NCI-H1092 (cell line): ENCODE data around the gene MAGI2.
A peak's percentile ranks its signal among the peaks of the same experiment; 100 is the strongest.

Experiments
- DNase-seq: peaks from one replicate; lab custom pipeline; 2025; lab: John Stamatoyannopoulos, UW

The MAGI2 gene

DNA sequence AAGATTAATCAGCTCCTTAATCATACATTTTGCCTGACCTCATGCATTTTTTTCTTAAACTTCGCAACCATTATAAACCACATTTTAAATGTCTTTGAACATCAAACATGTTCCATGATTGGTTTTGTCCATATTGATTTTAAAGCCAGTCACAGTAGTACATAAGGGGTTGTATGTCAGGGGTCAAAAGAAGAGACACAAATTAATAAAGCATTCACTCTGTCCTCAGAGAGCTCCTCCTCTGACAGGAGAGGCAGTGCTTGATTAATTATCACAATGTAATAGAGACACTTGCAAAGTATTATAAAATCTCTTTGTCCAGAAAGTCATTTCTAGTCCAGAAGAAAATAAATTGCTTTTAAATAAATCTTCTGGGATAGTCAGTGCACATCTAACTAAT, 195.5 kb downstream of the MAGI2 start:
- no peak for DNase-seq

DNA sequence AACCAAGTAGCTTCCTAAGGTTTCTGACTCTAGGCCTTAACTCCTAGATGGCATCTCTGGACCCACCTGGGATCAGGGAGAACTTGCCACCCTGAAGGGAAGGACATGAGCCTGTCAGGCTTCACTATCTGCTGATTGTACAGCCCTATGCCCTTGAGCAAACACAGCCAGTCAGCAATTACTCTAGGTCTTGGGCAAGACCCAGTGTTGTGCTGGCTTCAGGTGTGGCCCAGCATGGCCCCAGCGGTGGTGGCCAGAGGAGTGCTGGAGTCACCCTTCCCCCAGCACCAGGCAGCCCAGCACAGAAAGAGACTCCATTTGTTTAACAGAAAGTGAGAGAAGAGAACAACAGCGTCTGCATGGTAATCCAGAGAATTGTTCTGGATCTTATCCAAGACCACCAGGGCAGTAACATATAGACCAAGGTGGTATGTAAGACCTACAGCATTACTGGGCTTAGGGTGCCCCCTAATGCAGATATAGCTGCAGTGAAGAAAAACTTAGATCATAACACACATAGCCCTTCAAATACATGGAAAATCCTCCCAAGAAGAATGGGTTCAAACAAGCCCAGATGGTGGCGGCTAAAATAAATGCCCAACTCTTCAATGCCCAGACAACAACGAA, 207.7 kb downstream of the MAGI2 start:
- DNase-seq: no peak

DNA sequence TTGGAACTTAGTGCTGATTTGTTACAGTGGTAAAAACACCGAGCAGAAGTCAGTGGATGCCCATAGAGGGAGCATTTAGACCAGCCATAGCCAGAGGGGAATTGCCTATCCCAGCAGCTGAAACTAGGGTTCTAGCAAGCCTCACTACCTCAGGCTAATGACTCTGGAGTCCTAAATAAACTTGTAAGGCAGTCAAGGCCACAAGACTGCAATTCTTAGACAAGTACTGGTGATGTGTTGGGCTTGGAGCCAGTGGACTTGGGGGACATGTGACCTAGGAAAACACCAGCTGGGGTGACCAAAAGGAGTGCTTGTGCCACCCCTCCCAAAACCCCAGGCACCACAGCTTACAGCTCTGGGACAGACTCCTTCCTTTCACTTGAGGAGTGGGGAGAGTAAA, 209.0 kb downstream of the MAGI2 start:
- DNase-seq: no peak

DNA sequence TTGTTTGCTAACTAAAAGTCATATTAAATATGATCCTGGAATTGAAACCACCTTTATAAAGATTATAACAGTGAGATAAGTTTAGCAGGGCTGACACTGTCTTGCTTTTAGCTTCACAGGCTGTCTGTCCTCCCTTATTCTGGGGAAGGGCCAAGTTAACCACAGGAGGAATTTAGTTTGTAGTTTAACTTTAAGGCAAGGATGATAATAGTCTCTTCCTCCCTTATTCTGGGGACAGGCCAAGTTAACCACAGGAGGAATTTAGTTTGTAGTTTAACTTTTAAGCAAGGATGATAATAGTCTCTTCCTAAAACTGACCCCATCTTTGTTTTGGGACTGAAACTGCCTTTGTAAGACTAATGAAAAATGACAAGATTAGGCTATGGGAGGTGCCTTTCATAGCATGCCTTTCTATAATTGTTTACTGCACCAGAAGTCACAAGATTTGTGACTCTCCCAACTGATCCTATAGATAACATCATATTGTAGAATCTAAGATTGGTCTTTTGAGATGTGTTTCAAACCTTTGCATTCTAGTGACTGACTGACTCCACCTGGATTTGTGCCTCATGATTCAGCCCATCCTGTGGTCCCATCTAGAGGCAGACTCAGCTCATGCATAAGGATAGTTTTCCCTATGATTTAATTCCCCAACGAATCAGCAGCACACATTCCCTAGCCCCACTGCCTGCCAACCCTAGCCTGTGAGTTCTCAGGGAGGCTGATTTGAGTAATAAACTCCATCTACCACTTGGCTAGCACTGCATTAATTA, 212.0 kb downstream of the MAGI2 start:
- DNase-seq: no peak

DNA sequence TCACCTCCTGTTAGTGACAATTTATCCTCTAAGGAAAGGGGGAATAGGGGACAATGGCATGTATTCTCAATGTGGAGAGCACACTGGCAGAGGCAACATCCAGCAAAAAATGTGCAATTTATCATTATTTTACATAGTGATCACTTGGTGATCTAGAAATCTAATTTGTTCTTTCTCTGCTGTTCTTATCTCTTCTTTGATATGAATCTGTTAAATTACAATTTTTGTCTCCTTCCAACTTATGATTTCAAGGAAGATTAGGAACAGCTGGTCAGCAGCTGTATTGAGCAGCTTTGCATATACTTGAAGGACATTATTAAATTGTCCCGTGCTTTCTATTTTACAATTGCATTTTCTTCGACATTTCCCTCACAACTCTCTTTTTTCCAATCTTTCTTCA, 213.1 kb downstream of the MAGI2 start:
- DNase-seq: no peak

DNA sequence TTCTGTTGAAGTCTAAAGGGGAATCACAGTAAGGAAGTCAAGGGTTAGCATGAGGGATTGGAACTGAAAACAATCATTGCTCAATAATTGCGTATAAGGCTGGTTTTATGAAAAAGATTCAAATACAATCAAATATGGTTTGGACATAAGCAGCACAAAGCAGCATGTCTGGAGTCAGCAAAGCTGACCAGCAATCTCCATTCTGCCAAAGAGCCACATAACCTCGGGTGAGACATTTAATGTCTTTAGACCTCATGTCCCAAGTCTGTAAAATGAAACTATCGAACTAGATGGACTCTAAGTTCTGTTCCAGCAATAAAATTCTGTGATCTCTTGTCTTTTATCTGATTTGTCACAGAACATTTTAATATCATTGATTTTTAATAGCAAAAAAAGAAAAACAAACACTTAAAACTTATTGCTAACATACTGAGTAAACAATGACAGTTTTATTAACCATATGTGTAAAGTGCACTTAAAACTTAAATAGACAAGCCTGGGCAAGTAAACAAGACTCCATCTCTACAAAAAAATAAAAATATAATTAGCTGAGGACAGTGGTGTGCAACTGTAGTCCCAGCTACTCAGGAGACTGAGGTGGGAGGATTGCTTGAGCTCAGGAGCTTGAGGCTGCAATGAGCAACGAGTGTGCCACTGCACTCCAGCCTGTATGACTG, 217.0 kb downstream of the MAGI2 start:
- no peak for DNase-seq

DNA sequence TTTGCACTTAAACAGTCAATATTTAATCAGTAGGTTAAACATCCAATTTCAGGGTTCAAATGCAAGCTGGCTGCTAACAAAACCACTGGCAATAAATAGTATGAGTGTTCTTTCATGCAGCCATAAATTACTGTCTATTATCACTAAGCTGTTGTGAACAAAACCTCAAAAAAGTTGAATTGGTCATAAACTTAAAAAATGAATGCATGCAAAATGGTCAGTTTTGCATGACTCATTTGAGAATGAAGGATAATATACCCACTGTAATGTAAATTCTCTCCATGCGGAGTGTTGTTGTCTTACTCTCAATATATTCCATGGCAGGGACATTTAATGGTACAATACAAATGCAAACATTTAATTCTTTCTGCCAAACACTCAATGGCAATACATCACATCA, 226.4 kb downstream of the MAGI2 start:
- DNase-seq: no peak

DNA sequence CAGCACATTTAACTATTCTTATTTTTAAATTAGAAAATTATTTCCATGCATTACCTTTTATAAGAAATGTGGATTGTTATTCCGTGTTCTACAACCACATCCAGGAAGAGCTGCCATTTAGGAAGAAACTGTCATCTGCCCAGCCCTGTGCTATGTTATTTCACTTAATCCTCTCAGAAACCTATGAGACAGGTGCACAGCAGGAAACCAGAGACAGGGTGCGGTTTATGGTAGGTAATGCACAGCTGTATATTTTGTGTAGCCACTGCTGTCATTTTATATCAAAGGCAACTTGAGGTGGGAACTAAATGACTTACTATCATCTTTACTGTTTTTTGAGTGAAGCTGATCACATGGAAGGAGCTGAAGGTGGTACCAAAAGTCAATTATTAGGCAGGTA, 232.3 kb downstream of the MAGI2 start:
- no peak for DNase-seq

DNA sequence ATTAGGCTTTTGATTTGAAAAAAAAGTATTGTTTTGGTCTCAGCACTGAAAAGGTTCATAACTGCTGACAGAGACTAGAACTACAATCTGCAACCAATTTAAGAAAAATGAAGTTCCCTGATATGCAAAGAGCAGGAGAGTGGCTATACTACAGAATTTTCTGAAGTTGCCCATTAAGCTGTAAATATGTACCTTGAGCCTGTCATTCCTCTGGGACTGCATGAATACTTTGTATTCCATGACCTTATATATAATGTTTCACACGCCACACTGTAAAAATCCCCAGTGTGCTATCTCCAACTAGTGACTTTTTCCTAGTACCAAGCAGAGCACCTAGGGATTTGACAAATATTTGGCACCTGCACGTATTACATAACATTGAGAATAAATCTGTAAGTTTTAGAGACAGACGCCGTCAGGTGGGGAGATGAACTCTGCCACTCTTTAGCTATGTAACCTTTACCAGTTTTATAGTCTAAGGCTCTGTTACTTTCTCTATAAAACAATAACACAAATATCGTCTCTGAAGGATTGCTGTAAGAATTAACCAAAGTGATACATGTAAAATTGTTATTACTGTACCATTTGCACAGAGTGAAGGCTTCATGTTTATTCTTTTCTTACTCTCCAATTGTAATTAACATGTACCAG, 235.4 kb downstream of the MAGI2 start:
- no peak for DNase-seq

DNA sequence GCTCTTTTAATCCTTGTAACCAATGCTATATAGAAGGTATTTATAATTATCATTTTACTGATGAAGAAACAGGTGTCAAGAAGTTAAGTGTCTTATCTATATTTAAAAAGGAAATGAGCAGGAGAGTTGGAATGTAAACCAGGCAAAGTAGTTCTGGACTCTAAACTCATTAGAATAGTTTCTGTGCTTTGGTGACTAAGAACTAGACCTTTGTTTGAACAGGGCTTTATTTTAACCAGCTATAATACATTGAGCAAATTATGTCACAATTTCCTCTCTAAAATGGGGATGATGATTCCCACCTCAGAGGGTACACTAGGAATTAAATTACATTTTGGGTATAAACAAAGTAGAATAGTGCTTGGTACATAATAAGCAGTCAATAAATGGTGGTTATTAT, 236.0 kb downstream of the MAGI2 start:
- DNase-seq: no peak

DNA sequence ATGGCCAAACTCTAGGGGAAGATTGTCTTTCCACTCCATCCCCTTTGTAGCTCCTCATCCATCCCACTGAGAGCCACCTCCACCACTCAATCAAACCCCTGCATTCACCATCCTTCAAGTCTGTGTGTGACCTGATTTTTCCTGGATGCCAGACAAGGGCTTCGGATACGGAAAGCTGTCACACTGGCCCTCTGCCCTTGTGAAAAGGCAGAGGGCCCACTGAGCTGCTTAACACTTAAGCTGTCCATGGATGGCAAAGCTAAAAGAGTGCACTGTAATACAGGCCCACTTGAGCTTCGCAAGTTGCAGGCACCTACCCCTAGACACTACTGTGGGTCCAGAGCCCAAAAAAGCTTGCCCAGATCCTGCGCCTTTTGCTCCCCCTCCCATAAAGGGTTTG, 237.2 kb downstream of the MAGI2 start:
- DNase-seq: no peak

DNA sequence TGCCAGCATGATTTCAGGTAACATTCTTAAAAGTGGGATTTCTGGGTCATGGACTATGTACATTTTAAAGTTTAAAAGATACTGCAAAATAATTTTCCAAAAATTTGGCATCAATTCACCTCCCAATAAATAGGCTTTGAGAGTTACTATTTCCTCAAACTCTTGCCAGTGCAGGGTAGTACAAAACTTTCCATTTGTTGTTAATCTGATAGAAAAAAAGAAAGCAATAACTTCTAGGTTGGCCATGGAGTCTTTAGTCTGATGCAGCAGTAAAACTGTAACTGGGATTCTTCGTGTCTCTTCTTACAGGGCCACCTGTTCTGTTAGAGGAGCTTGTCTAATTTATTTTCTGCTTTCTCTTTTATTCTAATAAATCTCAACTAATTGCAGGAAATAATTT, 241.1 kb downstream of the MAGI2 start:
- DNase-seq: no peak

DNA sequence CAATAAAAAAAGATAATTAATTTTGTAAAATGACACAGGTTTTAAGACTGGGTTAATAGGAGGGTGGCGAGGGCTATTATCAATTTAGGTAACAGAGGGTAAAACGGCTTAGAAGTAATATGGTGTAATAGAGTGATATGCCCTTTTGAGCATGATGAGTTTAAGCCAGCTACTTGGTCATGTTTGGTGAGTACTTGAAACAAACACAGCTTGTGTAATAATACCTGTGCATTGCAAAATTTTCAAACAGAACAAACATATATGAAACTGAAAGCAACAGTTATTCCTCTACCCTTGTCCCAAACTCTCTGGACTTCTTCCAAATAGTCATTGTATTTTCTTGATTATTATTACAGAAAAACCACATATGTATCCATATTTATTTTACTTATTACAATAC, 241.7 kb downstream of the MAGI2 start:
- no peak for DNase-seq

DNA sequence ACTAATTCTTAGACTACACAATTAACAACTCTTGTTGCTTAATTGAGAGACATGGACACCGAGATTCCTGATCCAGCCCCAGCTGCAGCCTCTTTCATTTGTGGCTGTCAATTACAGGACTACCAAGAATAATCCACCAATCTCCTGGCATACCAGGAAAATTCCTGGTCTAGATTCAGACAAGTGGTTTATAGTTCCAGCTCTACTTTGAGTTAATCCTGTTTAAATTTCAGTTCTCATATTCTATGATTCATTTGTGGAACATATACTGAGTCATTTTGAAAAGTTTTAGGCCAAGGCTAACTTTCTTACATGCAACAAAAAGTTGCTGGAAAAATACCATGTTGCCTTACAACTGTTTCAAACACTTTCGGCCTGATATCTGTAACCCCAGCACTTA, 253.5 kb downstream of the MAGI2 start:
- DNase-seq: no peak

DNA sequence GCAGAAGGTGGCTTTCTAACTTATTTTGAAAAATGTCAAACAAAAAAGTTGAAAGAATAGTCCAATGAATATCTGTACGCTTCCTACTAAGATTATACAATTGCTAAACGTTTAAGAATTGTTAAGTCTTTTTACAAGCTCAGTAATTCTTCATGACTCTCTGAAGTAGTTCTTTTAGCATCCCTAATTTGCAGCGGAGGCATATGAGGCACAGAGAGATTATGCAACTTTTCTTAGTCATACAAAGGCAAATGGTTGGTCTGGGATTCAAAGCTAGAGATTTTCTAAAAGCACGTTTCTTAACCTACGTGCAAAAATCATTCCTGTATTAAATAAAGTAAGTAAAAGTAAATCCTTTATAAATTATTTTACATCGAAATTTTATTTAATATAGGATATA, 254.2 kb downstream of the MAGI2 start:
- DNase-seq: no peak

DNA sequence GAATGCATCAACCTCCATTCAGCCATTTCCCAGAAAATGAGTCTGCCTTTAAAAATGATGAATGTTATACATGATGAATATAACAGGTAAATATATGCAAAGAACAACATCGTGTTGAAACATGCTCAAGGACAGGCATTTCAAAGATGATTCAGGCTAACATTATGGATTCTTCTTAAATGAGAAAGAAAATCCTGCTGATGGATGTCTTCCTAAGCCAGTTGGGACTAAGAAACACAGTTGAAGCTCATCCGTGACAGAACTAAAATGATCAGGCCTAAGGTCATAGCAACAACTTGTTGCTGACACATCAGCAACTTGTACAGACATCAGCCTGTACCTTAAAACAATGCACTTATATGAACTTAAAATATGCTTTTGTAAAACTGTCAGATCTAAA, 267.9 kb downstream of the MAGI2 start:
- DNase-seq: no peak

DNA sequence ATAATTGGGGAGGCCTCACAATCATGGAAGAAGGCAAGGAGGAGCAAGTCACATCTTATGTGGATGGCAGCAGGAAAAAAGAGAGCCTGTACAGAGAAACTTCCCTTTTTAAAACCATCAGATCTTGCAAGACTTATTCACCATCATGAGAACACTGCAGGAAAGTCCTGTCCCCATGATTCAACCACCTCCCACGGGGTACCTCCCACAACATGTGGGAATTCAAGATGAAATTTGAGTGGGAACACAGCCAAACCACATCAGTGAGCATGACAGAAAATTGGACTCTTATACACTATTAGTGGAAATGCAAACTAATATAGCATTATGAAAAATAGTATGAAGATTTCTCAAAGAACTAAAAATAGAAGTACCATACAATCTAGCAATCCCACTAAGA, 271.2 kb downstream of the MAGI2 start:
- no peak for DNase-seq

DNA sequence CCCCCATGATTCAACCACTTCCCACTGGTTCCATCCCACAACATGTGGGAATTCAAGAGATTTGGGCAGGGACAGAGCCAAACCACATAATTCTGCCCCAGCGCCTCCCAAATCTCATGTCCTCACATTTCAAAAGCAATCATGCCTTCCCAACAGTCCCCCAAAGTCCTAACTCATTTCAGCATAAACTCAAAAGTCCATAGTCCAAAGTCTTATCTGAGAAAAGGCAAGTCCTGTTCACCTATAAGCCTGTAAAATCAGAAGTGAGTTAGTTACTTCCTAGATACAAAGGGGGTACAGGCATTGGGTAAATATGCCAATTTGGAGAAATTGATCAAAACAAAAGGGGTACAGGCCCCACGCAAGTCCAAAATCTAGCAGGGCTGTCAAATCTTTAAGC, 272.9 kb downstream of the MAGI2 start:
- DNase-seq: no peak

DNA sequence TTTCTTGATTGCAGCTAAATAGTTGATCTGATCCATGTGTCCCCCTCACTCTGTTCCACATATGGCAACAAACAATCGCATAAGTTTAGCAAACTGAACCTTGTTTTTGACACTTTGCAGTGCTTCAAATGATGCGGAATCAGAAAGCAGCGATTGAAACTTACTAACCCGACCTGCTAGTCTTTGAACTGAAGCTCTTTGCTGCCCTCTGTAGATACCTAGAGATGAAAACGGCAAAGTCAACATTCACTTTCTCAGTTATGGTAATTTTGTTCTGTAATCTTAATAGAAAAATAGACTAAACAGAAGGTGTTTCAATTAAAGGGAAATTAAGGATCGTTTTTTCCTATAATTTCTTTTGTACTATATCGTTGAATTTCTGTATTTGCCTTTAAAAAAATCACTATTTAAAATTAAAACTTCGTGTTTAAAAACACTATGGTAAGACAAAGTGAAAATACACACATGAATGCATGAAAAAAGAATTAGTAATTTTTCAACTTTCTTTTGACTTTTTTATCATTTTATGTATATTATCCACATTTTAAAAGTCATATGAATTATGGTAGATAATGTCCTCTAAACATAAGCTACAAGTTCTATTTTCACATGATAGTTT, 276.5 kb downstream of the MAGI2 start:
- DNase-seq: peak; percentile 31

DNA sequence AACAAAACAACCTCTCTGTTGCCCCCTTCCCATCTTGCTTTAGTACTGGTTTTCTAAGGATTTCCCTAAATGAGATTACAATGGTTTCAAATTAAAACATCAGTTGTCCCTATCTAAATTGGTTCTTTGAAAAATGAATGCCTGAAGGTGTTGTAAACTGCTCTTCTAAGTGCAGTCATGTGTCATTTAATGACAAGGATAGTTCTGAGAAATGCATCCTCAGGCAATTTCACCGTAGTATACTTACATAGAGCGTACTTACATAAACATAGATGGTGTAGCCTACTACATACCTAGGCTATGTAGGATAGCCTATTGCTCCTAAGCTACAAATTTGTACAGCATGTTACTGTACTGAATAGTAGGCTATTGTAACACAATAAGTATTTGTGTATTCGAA, 278.1 kb downstream of the MAGI2 start:
- no peak for DNase-seq

DNA sequence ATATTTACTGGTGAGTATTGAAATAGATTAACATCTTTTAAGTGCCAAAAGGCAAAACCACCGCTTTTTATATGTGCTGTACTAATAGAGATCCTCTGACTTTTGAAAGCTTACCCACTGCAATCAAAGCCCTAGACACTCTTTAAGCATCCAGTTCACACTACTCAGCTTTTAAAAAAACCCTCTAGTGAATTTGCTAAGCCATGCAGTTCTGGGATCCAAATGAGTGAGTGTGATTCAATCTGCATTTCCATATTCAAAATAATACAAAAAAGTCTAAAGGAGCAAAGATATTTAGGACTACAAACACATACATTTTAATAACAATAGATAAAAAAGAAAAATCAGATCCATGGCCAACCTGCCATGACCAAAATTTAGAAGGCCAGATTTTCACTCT, 288.2 kb downstream of the MAGI2 start:
- no peak for DNase-seq

DNA sequence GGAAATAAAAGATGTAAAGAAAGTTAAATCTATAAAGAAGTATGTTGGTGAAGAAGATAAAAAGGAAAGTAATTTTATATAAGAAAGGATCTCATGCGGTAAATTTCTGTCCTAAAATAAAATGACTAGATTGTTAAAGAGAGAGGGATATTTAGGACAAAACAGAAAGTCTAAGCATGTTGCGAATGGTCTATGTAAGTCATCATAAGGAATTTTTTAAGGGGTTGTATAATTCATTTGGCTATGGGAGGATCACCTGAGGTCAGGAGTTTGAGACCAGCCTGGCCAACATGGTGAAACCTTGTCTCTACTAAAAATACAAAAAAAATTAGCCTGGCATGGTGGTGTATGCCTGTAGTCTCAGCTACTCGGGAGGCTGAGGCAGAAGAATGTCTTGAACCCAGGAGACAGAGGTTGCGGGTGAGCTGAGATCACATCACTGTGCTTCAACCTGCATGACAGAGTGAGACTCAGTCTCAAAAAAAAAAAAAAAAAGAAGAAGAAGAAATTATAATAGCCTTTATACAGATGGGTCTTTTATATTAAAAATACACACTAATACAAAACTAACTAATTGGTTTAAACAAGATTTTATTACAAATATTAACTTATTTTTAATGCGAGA, 294.3 kb downstream of the MAGI2 start:
- DNase-seq: no peak
